Body of pancreas (tissue), 4 donors: ENCODE data around the gene PLA2G2E.

Experiments used
- CTCF ChIP-seq, 7 experiments: fragments of 450-650 bp in 4 of 7; fragments of 200-600 bp in 3 of 7; sonication (generic) in 3 of 7; IDR thresholded peaks; one replicate each; pipeline ENCODE4 v1.5.1; 2016 to 2019; ENCODE audit warnings: antibody characterized with exemption in 7 of 7
- POLR2A ChIP-seq, 3 donors: fragments of 450-650 bp; IDR thresholded peaks; one replicate each; pipeline ENCODE4 v1.6.1; 2016; ENCODE audit warnings: antibody characterized with exemption in 3 of 3, mild to moderate bottlenecking in 2 of 3

- no peak for TF ChIP-seq CTCF (IDR thresholded peaks at IDR 0.05)
- TF ChIP-seq POLR2A (IDR thresholded peaks at IDR 0.05) = no peak
These were observed 16.0 kb downstream of the PLA2G2E start for GRCh38 chr1:19907456-19907855.
